Lower lobe of right lung (tissue), 2 donors: ENCODE measurements around the gene PWP1. TPM values are rescaled to one million over a fixed set of nuclear protein-coding genes. Genes with fewer than 3 reads are reported as not detected.

Source experiments
- ATAC-seq, 2 donors: fragments of 200-7000 bp; cut with Tn5 transposase; one replicate each; pipeline ENCODE4 v1.9.1; 2020 to 2022; ENCODE audit warnings: mild to moderate bottlenecking in 2 of 2, moderate library complexity in 2 of 2
- DNase-seq: peaks from one replicate; pipeline ENCODE4 v3.0.0-alpha.2; 2020
- H3K27ac ChIP-seq: fragments of 200-600 bp; one replicate; pipeline ENCODE4 v1.8.0; 2022
- H3K27me3 ChIP-seq: fragments of 200-600 bp; one replicate; pipeline ENCODE4 v1.8.0; 2022; ENCODE audit warnings: low read depth
- H3K36me3 ChIP-seq: fragments of 200-600 bp; one replicate; pipeline ENCODE4 v1.8.0; 2022; ENCODE audit warnings: mild to moderate bottlenecking
- H3K4me1 ChIP-seq: fragments of 200-600 bp; one replicate; pipeline ENCODE4 v1.8.0; 2022
- H3K4me3 ChIP-seq: fragments of 200-600 bp; one replicate; pipeline ENCODE4 v1.8.0; 2022; ENCODE audit warnings: mild to moderate bottlenecking
- H3K9me3 ChIP-seq: fragments of 200-600 bp; one replicate; pipeline ENCODE4 v1.8.0; 2022
- intact Hi-C: fragments of 100-400 bp; cut with DNase I; formaldehyde crosslinking; loops from one replicate; pipeline ENCODE4 v1.11.0; 2022
- total RNA-seq: library from RNA; stranded (reverse); fragmentation: NEBNext Ultra II Directional; extraction: Animal tissue kit (Norgen Biotek cat#: 25700); gene quantifications from one replicate; pipeline ENCODE4 v1.2.1, GENCODE V29; 2021
- TF ChIP-seq, protein P1 (sequence below): fragments of 200-600 bp; IDR thresholded peaks from one replicate; pipeline ENCODE4 v1.8.0; 2022; ENCODE audit warnings: antibody characterized with exemption, mild to moderate bottlenecking
- donor health status: DM: no; HTN: yes; CAD: no; lungs with severe emphysema.

PWP1 gene
- total RNA-seq, 1 donor from 2014 or later: 24.8 TPM

DNA sequence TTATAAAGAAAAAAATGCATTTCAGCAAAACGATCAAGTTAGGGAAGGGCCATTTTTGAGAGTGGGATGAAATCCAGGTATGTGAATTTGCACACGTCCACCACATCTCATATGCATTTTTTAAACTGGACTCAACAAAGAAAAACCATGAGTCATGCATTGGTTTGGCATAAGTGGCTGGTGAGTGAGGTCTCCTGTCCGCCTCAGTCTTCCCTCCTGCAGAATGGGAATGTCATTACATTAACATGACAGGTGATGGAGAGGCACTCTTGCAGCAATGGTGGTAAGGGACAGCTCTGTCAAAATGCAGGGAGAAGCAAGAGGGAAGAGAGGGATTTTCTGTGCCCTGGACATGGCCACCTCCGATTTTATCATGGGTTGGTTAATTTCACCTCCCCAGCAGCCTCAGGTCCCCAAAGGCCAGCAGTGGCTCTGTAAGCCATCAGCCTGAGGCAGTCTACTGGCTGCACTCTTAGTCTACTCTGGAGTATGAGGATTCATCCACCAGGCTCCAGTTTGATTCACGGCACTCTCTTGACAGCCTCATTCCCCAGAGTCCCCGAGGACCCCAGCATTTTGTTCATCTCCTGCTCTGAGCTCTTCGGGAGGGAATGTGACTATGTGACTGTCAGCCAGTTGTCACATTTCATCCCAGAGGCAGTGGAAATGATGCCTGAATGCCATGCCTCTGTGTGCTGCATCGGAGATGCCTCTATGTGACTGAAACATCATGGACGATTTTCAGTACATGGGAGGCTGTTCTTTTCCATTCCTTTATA, 17.1 kb upstream of the PWP1 start:
- intact Hi-C loops: no loop called here
- no peak for DNase-seq

DNA sequence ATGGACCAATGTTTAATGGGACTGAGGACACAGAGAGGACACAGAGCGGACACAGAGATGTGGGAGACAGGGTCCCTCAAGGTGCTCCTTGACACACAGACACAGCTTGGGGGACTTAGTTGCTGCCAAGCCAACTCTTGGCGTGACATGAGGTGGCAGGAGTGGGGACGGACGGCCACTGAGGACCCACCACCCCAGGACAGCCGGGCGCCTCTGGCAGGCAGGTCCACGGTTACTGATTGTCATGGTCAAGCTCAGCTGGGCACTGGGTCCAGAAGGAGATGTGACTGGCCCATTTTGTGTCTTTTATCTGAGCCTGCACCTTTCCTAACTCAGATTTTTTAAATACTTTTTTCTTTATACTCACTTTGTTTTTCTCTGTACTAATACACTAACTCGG, 15.7 kb upstream of the PWP1 start:
- no peaks in the 10 kb centered on the region for H3K4me1 ChIP-seq
- H3K27ac ChIP-seq: no peak overlapping the region
- no peak for ATAC-seq
- TF ChIP-seq, protein P1, sequence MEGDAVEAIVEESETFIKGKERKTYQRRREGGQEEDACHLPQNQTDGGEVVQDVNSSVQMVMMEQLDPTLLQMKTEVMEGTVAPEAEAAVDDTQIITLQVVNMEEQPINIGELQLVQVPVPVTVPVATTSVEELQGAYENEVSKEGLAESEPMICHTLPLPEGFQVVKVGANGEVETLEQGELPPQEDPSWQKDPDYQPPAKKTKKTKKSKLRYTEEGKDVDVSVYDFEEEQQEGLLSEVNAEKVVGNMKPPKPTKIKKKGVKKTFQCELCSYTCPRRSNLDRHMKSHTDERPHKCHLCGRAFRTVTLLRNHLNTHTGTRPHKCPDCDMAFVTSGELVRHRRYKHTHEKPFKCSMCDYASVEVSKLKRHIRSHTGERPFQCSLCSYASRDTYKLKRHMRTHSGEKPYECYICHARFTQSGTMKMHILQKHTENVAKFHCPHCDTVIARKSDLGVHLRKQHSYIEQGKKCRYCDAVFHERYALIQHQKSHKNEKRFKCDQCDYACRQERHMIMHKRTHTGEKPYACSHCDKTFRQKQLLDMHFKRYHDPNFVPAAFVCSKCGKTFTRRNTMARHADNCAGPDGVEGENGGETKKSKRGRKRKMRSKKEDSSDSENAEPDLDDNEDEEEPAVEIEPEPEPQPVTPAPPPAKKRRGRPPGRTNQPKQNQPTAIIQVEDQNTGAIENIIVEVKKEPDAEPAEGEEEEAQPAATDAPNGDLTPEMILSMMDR: no peak
- peaks cover 17% of the 10 kb centered on the region for H3K27me3 ChIP-seq
- intact Hi-C loops: no loop called here
- no peak for DNase-seq
- H3K4me3 ChIP-seq: no peak overlapping the region
- no peaks in the 10 kb centered on the region for H3K9me3 ChIP-seq
- H3K36me3 ChIP-seq: no peaks in the 10 kb centered on the region

More for the DNA sequence above, 17.1 kb upstream of the PWP1 start:
- ATAC-seq: no peak
- TF ChIP-seq, protein P1: no peak
- Histone ChIP-seq H3K4me3 (no peak overlapping the region), H3K36me3 (no peaks in the 10 kb centered on the region), H3K27ac (no peak overlapping the region), H3K27me3 (peaks cover 17% of the 10 kb centered on the region), H3K9me3 (no peaks in the 10 kb centered on the region), H3K4me1 (no peaks in the 10 kb centered on the region)

DNA sequence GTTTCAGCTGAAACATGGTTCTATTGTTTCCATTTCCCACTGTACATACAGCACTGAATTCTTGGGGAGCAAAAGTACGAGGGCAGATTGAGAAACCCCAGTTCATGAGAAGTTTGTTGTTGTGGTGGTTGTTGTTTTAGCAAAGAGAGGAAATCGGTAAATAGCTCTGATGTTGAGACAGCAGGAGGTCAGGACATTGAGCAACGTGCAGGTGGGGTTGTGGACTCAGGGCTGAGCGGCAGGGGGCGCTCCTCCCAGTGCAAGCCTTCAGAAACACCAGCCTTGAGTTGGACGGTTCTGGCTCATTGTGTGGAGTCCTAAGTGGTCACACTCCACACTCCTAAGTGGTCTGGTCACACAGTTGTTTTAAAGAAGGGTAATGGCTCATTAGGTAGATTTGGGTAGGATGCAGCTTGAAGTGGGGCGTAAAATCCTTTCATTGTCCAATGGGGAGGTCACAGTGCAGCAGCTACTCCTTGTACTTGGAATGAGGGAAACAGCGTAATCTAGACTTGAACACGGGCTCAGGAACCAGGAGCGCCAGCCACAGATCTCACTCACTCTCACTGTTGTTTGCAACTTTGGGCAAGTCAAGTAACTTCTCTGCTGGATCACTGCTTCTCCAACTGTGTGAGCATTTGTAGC, 14.5 kb upstream of the PWP1 start:
- ATAC-seq (peak; percentile 39 to 65), DNase-seq (no peak)
- H3K27ac ChIP-seq: no peak overlapping the region
- H3K36me3 ChIP-seq: no peaks in the 10 kb centered on the region
- peaks cover 17% of the 10 kb centered on the region for H3K27me3 ChIP-seq
- H3K4me1 ChIP-seq: no peaks in the 10 kb centered on the region
- no peak overlapping the region for H3K4me3 ChIP-seq
- no peaks in the 10 kb centered on the region for H3K9me3 ChIP-seq
- TF ChIP-seq, protein P1: peak; percentile 57
- intact Hi-C loops: no loop called here

DNA sequence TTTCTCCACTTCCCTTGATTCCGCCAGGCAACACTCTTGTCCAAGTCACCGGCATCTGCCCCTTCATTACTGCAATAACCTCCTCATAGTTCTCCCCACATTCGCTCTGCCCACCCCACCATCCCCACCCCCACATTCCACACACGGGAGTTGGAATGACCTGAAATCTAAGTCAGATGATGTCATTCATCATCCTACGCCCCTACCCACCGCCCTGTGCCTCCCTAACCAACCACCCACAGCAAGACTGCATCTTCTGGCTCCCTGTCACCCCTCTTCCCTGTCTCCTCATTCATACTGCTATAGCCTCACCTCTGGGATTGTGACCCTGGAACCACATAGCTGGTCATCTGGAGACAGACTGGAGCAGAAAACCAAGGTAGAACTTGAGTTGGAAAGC, 7.9 kb upstream of the PWP1 start:
- no peaks in the 10 kb centered on the region for H3K4me1 ChIP-seq
- ATAC-seq (no peak), DNase-seq (no peak)
- H3K36me3 ChIP-seq: no peaks in the 10 kb centered on the region
- no peak overlapping the region for H3K27ac ChIP-seq
- intact Hi-C loops: no loop called here
- TF ChIP-seq, protein P1: no peak
- no peak overlapping the region for H3K4me3 ChIP-seq
- no peaks in the 10 kb centered on the region for H3K9me3 ChIP-seq
- no peaks in the 10 kb centered on the region for H3K27me3 ChIP-seq

DNA sequence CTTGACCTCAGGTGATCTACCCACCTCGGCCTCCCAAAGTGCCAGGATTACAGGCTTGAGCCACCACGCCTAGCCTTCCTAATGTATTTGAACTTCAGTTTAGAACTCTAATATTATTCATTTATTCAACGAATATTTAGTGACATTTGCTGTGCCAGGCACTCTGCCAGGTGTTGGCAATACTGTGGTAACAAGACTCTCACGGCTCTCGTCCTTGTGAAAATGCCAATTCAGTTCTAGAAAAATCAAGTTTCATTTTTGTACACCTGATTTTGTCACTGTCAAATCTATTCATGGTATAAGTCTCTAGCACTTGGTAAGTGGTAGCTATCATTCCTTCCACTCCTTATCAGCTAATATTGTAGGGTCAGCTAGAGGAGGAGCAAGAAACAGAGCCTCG, 6.3 kb upstream of the PWP1 start:
- no peak overlapping the region for H3K4me3 ChIP-seq
- no peaks in the 10 kb centered on the region for H3K36me3 ChIP-seq
- no peaks in the 10 kb centered on the region for H3K9me3 ChIP-seq
- ATAC-seq (no peak), DNase-seq (no peak)
- intact Hi-C loops: no loop called here
- TF ChIP-seq, protein P1: no peak
- H3K4me1 ChIP-seq: no peaks in the 10 kb centered on the region
- H3K27me3 ChIP-seq: no peaks in the 10 kb centered on the region
- no peak overlapping the region for H3K27ac ChIP-seq
